Astrocyte of the spinal cord (primary cell): ENCODE results near the gene NTRK1.

ENCODE experiments used
- DNase-seq: peaks from one replicate; pipeline ENCODE4 v3.0.0; 2011; ENCODE audit warnings: low read depth, low spot score
- H3K4me3 ChIP-seq: 2 replicates; pipeline ENCODE4 v1.5.1; 2011; ENCODE audit warnings: low read depth, mild to moderate bottlenecking, low read length, moderate library complexity
- in situ Hi-C: cut with HindIII; loops from 2 replicates; pipeline ENCODE4 v1.10.0; 2017; ENCODE audit warnings: low sequenced_read_pairs
- TF ChIP-seq, protein P1 (sequence below): IDR thresholded peaks from 2 replicates; pipeline ENCODE4 v1.5.1; 2012; ENCODE audit warnings: low read depth, mild to moderate bottlenecking, low read length, inconsistent platforms

The NTRK1 gene

GRCh38 chr1:156885880-156886355, 25.3 kb downstream of the NTRK1 start:
- in situ Hi-C loops: no loop called here
- TF ChIP-seq, protein P1, sequence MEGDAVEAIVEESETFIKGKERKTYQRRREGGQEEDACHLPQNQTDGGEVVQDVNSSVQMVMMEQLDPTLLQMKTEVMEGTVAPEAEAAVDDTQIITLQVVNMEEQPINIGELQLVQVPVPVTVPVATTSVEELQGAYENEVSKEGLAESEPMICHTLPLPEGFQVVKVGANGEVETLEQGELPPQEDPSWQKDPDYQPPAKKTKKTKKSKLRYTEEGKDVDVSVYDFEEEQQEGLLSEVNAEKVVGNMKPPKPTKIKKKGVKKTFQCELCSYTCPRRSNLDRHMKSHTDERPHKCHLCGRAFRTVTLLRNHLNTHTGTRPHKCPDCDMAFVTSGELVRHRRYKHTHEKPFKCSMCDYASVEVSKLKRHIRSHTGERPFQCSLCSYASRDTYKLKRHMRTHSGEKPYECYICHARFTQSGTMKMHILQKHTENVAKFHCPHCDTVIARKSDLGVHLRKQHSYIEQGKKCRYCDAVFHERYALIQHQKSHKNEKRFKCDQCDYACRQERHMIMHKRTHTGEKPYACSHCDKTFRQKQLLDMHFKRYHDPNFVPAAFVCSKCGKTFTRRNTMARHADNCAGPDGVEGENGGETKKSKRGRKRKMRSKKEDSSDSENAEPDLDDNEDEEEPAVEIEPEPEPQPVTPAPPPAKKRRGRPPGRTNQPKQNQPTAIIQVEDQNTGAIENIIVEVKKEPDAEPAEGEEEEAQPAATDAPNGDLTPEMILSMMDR: no peak
- no peak for DNase-seq
- H3K4me3 ChIP-seq: no peak overlapping the region

DNA sequence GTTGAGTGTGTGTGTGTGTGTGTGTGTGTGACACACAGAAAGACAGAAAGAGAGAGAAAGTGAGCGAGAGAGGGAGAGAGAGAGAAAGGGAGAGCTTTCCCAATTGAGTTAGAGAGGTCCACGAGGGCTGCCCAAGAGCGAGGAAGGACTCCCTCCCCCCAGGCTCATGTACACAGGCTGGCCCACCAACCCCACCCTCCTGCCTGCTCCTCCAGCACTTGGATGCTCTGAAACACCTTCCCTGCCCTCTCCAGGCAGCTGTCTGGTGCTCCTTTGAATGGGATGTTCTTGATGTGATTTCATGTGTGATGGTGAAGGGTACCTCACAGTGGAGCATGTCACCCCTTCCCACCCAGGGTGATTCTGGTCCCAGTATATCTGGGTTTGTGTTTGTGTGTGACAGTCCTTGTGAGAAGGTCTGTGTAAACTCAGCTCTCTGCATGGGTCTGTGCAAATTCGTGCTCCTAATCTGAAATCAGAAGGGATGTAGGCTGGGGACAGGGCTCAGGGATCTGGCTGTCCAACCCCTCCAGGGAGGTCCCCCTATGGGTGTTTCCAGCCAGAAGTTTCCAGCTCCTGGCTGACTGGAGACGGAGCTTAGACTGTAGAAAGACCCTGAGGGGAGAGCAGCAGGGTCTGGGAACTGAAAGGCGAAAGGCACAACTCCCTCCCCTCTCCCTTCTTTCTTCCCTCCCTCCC, 26.1 kb downstream of the NTRK1 start:
- in situ Hi-C loops: no loop called here
- H3K4me3 ChIP-seq: no peak overlapping the region
- DNase-seq: no peak
- TF ChIP-seq, protein P1: no peak

GRCh38 chr1:156887317-156887716, 26.7 kb downstream of the NTRK1 start:
- TF ChIP-seq, protein P1: no peak
- in situ Hi-C loops: no loop called here
- no peak for DNase-seq
- no peak overlapping the region for H3K4me3 ChIP-seq

GRCh38 chr1:156887734-156888133, 27.1 kb downstream of the NTRK1 start:
- in situ Hi-C loops: no loop called here
- no peak for DNase-seq
- H3K4me3 ChIP-seq: no peak overlapping the region
- TF ChIP-seq, protein P1: no peak

DNA sequence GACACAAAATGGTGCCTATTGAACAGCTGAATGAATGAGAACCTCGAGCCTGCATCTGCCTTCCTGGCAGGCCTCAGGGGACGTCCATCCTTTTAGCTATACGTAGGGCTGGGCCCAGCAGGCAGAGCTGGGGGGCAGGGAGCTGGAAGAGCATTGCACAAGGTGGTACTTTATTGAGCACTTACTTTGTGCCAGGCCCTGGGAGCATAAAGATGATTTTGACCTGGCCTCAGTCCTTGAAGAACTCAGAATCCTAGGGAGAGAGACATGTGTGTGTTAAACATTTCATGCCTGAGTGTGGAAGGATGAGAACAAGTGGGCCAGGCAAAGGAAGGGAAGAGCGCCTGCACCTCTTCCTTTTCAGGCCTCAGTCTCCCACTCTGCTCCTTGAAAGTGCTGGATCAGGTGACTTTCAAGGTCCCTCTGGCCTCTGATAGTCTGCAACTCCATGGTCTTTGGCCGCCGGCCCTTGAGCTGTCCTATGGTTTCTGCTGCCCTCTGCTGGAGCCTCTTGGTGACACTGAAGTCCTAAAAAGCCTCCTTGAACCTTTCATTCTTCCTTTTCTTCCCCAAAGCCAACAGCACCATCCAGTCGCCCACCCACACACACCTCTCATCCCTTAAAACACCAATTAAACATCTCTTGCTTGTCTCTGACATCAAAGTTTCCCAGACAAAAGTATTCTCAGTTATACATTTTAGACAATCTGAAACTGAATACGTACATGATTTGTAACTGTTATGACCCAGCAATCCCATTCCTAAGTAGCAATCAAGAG, 29.3 kb downstream of the NTRK1 start:
- TF ChIP-seq, protein P1: peak; percentile 81
- H3K4me3 ChIP-seq: no peak overlapping the region
- in situ Hi-C loops: no loop called here
- peak; percentile 79 for DNase-seq

DNA sequence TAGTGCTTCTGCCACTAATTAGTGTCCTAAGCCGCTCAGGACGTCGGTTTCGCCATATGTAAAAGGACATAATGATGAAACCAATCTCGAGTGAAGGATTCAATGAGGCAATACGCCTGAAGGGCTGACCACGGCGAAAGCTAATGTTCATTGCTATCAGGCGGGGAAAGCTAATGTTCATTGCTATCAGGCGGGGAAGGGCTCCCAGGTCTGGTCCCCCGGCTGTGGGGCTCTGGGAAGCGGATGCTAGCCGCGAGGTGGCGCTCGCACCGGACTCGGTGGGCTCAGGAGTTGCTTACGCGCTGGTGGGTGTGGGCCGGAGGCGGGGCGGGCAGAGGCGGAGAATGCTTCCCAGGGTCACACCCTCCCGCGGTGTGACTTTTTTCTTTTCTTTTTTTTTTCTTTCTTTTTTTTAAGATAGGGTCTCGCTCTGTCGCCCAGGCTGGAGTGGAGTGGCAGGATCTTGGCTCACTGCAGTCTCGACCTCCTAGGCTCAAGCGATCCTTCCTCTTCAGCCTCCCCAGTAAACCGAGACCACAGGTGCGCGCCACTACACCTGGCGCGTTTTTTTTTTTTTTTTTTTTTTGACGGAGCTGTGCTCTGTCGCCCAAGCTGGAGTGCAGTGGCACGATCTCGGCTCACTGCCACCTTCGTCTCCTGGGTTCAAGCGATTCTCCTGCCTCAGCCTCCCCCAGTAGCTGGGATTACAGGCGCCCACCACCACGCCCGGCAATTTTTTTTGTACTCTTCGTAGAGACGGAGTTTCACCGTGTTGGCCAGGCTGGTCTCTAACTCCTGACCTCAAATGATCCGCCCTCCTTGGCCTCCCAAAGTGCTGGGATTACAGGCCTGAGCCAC, 31.8 kb downstream of the NTRK1 start:
- peak overlapping the region; percentile 32 for H3K4me3 ChIP-seq
- peak; percentile 88 for DNase-seq
- in situ Hi-C loops: no loop called here
- TF ChIP-seq, protein P1: peak; percentile 95
